Activated CD4-positive, CD25-positive, alpha-beta regulatory T cell (primary cell): ENCODE measurements around the gene VPREB3.
A peak's percentile ranks its signal among the peaks of the same experiment; 100 is the strongest.

Source experiments
- DNase-seq, 4 experiments: peaks; one replicate each; lab custom pipeline; 2025; lab: John Stamatoyannopoulos, UW

Gene VPREB3, protein sequence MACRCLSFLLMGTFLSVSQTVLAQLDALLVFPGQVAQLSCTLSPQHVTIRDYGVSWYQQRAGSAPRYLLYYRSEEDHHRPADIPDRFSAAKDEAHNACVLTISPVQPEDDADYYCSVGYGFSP

DNA sequence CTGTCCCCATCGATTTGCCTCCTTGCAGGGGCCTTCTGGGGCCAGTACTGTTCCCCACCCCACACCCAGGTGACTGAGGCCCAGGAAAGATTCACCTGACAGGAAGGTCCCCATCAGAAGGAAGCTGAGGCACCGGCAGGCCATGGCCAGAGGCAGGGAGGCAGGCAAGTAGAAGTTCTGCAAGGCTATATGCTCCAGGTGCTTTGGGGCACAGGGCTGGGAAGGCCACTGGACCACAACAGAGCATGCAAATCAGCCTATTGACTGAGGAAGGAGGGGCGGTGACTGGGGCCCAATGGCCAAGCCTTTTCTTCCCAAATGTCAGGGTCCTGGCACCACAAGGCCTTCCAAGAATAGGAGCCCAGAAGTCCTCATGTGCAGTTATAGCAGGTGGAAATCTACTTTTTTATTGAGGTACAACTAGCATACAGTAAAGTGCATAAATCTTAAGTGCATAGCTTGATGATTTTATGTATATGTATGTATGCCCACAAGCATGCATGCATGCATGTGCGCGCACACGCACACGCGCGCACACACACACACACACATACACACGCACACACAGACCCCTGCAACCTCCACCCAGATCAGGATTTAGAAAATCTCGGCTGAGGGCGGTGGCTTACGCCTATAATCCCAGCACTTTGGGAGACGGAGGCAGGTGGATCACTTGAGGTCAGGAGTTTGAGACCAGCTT, at the start of gene VPREB3:
Gene VPREB3 (minus strand): TSS at position 206 of the 700 bp plus-strand sequence. CDS start 62 bp downstream, at position 144.
- no peak for DNase-seq

- DNase-seq = no peak
Observed at GRCh38 chr22:23803001-23803819, 49.0 kb upstream of the VPREB3 start.

DNA sequence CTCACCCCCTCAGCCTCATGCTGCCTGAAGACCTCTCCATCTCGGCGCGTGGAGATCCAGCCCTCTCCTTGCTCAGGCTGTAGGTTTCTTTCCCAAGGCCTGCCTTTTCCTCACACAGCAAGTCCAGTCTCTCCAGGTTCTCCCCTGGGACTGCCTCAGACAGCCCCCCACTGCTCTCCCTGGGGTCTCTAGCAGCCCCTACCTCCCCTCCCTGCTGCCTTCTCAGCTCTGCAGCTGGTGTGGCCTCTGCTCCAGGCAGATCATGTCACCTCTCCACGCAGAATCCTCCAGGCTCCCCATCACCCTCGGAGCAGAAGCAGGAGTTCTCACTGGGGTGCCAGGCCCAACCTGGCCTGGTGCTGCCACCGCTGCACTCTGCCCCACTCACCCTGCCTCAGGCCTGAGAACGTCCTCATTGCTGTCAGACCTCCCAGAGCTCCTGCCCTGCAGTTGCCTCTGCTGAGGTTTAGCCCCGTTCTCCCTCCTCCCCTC, 47.7 kb upstream of the VPREB3 start:
- no peak for DNase-seq

GRCh38 chr22:23801238-23801821, 47.1 kb upstream of the VPREB3 start:
- no peak for DNase-seq

GRCh38 chr22:23800297-23801237, 46.3 kb upstream of the VPREB3 start:
- DNase-seq = no peak

- DNase-seq = no peak
Observed at GRCh38 chr22:23796461-23796860, 42.2 kb upstream of the VPREB3 start.

DNA sequence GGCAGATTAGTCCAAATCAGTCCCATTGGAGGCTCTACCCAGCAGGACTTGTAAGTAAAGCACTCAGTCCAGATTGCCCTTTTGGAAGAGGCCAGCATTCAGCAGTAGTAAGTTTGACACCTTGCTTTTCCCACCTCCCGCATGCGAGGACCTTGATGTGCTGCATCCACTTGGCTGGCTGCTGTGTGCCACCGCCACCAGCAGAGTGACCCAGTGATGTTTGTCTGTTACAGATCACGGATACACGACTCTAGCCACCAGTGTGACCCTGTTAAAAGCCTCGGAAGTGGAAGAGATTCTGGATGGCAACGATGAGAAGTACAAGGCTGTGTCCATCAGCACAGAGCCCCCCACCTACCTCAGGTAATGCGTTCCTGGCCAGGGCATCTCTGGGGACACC, 39.1 kb upstream of the VPREB3 start:
- DNase-seq = no peak

GRCh38 chr22:23791738-23792645, 37.8 kb upstream of the VPREB3 start:
- DNase-seq = no peak

- DNase-seq = no peak
Observed at GRCh38 chr22:23790819-23791737, 36.9 kb upstream of the VPREB3 start.

GRCh38 chr22:23789638-23790037, 35.4 kb upstream of the VPREB3 start:
- DNase-seq = no peak

- DNase-seq = no peak
Observed at GRCh38 chr22:23789121-23789520, 34.9 kb upstream of the VPREB3 start.

DNA sequence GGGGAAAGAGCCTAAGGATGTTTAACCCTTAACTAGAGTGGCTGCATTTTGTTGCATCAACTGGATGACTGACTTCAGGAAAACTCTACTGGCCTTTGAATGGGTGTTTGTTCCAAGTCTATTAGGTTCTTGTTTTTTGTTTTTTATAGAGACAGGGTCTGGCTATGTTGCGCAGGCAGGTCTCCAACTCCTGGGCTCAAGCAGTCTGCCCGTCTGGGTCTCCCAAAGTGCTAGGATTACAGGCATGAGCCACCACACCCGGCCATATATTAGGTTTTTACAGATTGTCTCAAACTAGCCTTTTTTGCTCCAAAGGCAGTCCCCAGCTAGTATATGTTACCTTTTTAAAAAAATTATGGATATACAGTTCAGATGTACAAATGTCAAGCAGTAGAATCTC, 33.7 kb upstream of the VPREB3 start:
- no peak for DNase-seq

- DNase-seq = no peak
Observed at GRCh38 chr22:23787600-23787896, 33.3 kb upstream of the VPREB3 start.

DNA sequence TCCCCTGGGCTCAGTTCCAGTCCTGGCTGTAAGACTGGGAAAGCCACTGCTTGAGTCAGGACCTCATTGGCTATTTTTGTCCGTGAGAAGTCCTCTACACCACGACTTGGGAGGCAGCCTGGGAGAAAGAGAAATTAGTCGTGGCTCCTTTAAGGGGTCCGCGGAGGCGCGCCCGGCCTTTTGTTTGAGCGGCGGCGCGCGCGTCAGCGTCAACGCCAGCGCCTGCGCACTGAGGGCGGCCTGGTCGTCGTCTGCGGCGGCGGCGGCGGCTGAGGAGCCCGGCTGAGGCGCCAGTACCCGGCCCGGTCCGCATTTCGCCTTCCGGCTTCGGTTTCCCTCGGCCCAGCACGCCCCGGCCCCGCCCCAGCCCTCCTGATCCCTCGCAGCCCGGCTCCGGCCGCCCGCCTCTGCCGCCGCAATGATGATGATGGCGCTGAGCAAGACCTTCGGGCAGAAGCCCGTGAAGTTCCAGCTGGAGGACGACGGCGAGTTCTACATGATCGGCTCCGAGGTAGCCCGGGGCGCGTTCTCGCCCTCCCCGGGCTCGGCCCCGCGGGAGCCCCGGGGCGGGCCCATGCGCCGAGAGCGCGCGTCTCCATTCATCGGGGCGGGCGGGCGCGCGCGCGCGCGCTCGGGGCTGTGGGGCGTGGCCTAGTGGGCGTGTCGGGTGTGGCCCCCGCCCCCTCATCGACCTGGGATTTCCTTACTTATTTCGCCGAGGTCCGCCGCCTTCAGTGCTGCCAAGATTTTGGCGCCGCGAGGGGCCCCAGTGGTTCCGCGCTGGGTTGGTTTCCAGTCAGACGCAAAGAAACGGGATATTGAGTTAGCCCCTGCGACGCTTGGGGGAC, 32.8 kb upstream of the VPREB3 start, which contains the start of gene SMARCB1:
Gene SMARCB1 (plus strand): TSS at position 215 of the 848 bp plus-strand sequence. CDS start 204 bp downstream, at position 419.
- peak; percentile 78 to 82 (median 80) for DNase-seq

GRCh38 chr22:23786261-23786710, 32.1 kb upstream of the VPREB3 start:
- DNase-seq = no peak

- no peak for DNase-seq
Observed at GRCh38 chr22:23784215-23784732, 30.0 kb upstream of the VPREB3 start.

DNA sequence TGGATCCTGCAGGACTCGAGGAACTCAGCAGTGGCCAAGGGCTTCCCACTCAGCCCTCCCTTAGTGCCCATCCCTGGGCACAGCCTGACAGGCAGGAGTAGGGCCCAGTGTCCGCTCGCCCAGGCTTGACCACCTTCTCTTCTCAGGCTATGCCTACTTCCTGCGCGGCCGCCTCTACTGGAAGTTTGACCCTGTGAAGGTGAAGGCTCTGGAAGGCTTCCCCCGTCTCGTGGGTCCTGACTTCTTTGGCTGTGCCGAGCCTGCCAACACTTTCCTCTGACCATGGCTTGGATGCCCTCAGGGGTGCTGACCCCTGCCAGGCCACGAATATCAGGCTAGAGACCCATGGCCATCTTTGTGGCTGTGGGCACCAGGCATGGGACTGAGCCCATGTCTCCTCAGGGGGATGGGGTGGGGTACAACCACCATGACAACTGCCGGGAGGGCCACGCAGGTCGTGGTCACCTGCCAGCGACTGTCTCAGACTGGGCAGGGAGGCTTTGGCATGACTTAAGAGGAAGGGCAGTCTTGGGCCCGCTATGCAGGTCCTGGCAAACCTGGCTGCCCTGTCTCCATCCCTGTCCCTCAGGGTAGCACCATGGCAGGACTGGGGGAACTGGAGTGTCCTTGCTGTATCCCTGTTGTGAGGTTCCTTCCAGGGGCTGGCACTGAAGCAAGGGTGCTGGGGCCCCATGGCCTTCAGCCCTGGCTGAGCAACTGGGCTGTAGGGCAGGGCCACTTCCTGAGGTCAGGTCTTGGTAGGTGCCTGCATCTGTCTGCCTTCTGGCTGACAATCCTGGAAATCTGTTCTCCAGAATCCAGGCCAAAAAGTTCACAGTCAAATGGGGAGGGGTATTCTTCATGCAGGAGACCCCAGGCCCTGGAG, 29.3 kb upstream of the VPREB3 start:
- no peak for DNase-seq
